Nephron (organoid): ENCODE data around the gene PNMA8C.

ENCODE experiments used
- H3K27ac Mint-ChIP-seq, 3 experiments: 2 replicates each; pipeline ENCODE4 v1.8.0; 2020; ENCODE audit warnings: mixed read lengths in 3 of 3, mild to moderate bottlenecking in 2 of 3, moderate library complexity in 1 of 3
- H3K27me3 Mint-ChIP-seq: 2 replicates; pipeline ENCODE4 v1.8.0; 2021; ENCODE audit warnings: low read depth, mild to moderate bottlenecking, moderate library complexity, mixed read lengths
- H3K36me3 Mint-ChIP-seq: 2 replicates; pipeline ENCODE4 v1.8.0; 2020; ENCODE audit warnings: low read depth, mixed read lengths
- H3K4me1 Mint-ChIP-seq: 2 replicates; pipeline ENCODE4 v1.8.0; 2020; ENCODE audit warnings: mixed read lengths
- H3K4me3 Mint-ChIP-seq, 3 experiments: 2 replicates each; pipeline ENCODE4 v1.8.0; 2020; ENCODE audit warnings: mild to moderate bottlenecking in 3 of 3, mixed read lengths in 3 of 3, moderate library complexity in 2 of 3
- H3K9me3 Mint-ChIP-seq: 2 replicates; pipeline ENCODE4 v1.8.0; 2020; ENCODE audit warnings: mixed read lengths
- TF ChIP-seq, protein P1 (sequence below), 3 experiments: fragments of 200-600 bp; sonication (generic); IDR thresholded peaks; one replicate each; pipeline ENCODE4 v1.5.0; 2021; ENCODE audit warnings: antibody characterized with exemption in 3 of 3; ENCODE audit not compliant: unreplicated experiment in 3 of 3

PNMA8C gene

DNA sequence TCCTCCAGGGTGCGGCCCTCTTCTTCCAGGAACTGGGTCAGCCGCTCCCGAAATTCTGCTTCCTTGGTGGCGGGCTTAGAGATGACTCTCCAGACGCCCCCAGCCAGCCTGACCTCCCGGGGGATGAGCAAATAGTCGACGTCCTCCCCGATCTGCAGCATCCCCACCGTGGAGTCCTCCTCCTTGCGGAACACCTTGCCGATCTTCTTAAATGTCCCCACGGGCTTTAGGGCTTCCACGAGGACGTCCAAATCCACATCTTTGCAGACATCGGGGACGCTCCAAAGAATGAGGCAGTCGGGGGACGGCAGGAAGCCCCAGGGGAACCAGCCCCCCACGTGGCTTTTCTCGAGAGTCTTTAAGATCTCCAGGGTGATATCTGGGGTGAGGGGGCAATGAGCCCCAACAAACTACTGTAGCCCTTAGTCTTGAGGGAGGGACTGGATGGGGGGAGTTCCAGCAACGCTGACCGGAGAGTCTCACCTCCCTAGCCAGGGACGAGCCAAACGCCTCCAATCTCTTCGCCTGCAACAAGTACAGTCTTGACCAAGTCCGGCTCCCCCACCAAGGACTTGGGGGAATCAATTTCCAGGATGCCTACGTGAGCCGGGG, 16.0 kb downstream of the PNMA8C start:
- Mint-ChIP-seq H3K27ac (peak overlapping the region; percentile 99), H3K4me1 (peaks cover 54% of the 10 kb centered on the region), H3K9me3 (no peaks in the 10 kb centered on the region), H3K4me3 (peak overlapping the region; percentile 97 to 100 (median 98)), H3K36me3 (peaks cover 35% of the 10 kb centered on the region), H3K27me3 (no peaks in the 10 kb centered on the region)
- TF ChIP-seq, protein P1, sequence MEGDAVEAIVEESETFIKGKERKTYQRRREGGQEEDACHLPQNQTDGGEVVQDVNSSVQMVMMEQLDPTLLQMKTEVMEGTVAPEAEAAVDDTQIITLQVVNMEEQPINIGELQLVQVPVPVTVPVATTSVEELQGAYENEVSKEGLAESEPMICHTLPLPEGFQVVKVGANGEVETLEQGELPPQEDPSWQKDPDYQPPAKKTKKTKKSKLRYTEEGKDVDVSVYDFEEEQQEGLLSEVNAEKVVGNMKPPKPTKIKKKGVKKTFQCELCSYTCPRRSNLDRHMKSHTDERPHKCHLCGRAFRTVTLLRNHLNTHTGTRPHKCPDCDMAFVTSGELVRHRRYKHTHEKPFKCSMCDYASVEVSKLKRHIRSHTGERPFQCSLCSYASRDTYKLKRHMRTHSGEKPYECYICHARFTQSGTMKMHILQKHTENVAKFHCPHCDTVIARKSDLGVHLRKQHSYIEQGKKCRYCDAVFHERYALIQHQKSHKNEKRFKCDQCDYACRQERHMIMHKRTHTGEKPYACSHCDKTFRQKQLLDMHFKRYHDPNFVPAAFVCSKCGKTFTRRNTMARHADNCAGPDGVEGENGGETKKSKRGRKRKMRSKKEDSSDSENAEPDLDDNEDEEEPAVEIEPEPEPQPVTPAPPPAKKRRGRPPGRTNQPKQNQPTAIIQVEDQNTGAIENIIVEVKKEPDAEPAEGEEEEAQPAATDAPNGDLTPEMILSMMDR (IDR thresholded peaks at IDR 0.05; ENCODE audit: unreplicated experiment in 3 of 3), result no peak

DNA sequence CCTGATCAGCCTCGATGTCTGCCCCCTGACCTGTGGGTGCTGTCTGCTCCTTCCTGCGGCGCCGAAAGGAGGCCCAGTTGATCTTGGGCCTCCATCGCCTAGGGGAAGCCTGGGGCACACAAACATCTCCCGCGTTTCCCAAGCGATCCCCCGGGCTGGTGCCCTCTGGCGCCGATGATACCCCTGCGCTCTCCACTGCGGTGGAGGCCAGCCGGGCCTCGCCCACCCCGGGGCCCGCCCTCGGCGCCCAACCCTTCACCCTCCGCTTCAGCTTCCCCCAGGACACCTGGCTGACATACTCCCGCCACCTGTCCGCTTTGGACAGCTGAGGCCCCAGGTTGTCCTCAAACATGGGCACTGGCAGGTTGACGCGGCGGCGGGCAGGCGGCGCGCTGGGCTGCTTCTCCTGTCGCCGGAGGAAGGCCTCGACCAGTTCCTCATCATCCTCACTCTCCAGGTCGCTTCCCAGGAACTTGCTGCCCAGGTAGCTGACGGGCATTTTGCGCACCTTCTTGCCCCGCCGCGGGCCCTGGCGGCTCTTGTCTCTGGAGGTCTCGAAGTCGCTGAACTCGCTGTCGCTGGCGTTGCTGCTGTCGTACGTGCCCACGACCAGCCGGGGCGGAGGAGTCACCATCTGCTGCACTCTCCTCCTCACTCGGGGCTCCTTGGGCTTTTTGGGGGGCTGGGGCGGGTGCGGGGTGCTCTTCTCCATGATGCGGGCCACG, 16.6 kb downstream of the PNMA8C start:
- no peaks in the 10 kb centered on the region for H3K27me3 Mint-ChIP-seq
- peaks cover 35% of the 10 kb centered on the region for H3K36me3 Mint-ChIP-seq
- H3K27ac Mint-ChIP-seq, result peak overlapping the region; percentile 99
- TF ChIP-seq, protein P1 (IDR thresholded peaks at IDR 0.05; ENCODE audit: unreplicated experiment in 3 of 3), result no peak
- H3K9me3 Mint-ChIP-seq, result no peaks in the 10 kb centered on the region
- H3K4me1 Mint-ChIP-seq, result peaks cover 61% of the 10 kb centered on the region
- peak overlapping the region; percentile 97 to 100 (median 98) for H3K4me3 Mint-ChIP-seq

DNA sequence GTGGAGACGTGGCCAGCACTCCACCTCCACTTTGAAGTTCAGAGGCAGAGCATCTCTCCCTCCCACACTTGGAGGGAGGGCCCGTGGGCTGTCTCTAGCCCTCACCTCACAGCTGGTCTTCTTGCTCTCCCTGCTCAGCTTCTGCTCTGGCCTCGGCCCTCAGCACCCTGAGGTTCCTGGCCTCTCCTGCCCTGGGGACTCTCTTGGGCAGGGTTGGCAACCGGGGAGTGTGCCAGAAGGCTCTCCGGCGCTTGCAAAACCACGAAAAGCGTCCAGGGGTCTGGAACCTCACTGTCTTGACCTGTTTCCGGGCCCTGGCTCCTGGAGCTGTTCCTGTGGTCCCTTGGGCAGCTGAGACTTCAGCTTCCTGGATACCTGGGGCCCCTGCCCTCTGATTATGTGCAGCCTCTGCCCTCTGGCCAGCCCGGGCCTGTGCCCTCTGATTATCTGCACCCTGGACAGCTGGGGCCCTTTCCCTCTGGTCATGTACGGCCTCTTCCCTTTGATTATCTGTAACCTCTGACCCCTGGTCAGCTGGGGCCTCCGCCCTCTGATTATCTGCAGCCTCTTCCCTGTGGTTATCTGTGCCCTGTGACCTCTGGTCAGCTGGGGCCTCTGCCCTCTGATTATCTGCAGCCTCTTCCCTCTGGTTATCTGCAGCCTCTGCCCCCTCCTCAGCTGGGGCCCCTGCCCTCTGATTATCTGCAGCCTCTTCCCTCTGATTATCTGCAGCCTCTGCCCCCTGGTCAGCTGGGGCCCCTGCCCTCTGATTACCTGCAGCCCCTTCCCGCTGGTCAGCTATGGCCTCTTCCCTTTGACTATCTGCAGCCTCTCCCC, 17.4 kb downstream of the PNMA8C start:
- H3K9me3 Mint-ChIP-seq, result no peaks in the 10 kb centered on the region
- TF ChIP-seq, protein P1 (IDR thresholded peaks at IDR 0.05; ENCODE audit: unreplicated experiment in 3 of 3), result no peak
- peaks cover 35% of the 10 kb centered on the region for H3K36me3 Mint-ChIP-seq
- H3K27me3 Mint-ChIP-seq, result no peaks in the 10 kb centered on the region
- H3K4me3 Mint-ChIP-seq, result peak overlapping the region; percentile 97 to 100 (median 98)
- peaks cover 62% of the 10 kb centered on the region for H3K4me1 Mint-ChIP-seq
- peak overlapping the region; percentile 77 to 99 (median 99) for H3K27ac Mint-ChIP-seq

DNA sequence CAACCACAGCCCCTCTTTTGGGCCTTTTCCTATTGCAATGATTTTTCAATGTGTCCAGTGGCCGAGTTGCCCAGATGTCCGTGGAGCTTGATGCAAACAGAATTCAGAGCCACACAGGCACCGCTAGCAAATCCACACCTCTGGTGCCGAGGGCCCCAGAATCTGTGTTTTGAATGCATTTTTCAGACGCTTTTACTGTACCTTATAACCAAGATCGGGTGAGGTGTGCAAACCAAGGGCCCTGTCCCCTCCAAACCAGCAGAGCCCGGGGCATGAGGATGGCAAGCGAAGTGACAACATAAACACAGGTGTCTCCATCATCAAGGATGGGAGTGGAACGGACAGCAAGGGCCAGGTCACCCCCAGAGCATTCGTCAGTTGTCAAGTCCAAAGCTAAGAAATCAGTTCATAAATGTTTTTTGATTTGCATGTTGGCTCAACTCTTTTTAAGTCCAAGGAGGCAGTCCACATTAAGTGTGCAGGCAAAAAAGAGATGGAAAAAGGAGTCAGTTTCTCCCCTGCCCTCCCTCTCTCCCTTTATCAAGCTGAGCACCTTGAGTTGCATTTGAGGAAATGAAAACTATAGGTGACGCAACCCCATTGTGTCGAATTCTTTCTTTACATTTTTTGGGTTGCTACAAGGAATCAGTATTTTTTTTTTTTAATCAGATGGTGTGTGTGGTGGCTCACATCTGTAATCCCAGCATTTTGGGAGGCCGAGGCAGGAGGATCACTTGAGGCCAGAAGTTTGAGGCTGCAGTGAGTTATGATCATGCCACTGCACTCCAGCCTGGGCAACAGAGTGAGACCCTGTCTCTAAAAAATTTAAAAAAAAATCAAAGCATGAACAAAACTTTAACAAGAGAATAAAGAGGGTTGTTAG, 18.3 kb downstream of the PNMA8C start:
- Mint-ChIP-seq H3K9me3 (no peaks in the 10 kb centered on the region), H3K36me3 (peaks cover 35% of the 10 kb centered on the region), H3K4me3 (peak overlapping the region; percentile 97 to 100 (median 98)), H3K27ac (peak overlapping the region; percentile 92 to 99 (median 99)), H3K27me3 (no peaks in the 10 kb centered on the region), H3K4me1 (peaks cover 54% of the 10 kb centered on the region)
- TF ChIP-seq, protein P1 (IDR thresholded peaks at IDR 0.05; ENCODE audit: unreplicated experiment in 3 of 3), result no peak

DNA sequence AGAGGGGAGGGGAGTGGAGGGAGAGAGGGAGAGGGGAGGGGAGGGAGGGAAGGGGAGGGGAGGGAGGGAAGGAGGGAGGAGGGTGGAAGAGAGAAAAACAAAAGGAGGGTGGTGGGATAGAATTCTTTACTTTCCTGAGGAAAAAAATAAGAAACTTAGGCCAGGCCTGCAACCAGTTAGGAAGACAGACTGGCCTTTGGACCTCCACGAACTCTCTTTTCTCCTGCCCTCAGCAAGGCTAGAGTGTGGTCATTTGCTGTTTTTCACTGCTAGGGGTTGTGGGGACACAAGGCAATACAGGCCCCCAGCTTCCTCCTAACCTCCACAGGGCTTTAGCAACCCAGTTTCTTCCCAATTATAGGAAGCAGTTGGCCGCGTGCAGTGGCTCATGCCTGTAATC, 19.5 kb downstream of the PNMA8C start:
- TF ChIP-seq, protein P1 (IDR thresholded peaks at IDR 0.05; ENCODE audit: unreplicated experiment in 3 of 3), result no peak
- H3K27ac Mint-ChIP-seq, result peak overlapping the region; percentile 80 to 98 (median 95)
- H3K9me3 Mint-ChIP-seq, result no peaks in the 10 kb centered on the region
- H3K4me1 Mint-ChIP-seq, result peaks cover 63% of the 10 kb centered on the region
- H3K36me3 Mint-ChIP-seq, result peaks cover 35% of the 10 kb centered on the region
- peak overlapping the region; percentile 68 to 82 (median 80) for H3K4me3 Mint-ChIP-seq
- no peaks in the 10 kb centered on the region for H3K27me3 Mint-ChIP-seq
